ENCODE measurements around the gene CACNA2D4. TPM values are rescaled to one million over a fixed set of nuclear protein-coding genes. Genes with fewer than 3 reads are reported as not detected.

The CACNA2D4 gene
- total RNA-seq, 1 donor from 2014 or later, result not detected

GRCh38 chr12:1839464-1839863 is 79.0 kb downstream of the CACNA2D4 start:
- Mint-ChIP-seq H3K36me3 (ENCODE audit: unreplicated experiment) (no peaks in the 10 kb centered on the region), H3K9me3 (ENCODE audit: unreplicated experiment) (no peaks in the 10 kb centered on the region), H3K27me3 (ENCODE audit: unreplicated experiment) (peaks cover 7% of the 10 kb centered on the region), H3K4me1 (ENCODE audit: unreplicated experiment) (peaks cover 32% of the 10 kb centered on the region), H3K4me3 (ENCODE audit: unreplicated experiment) (no peak overlapping the region), H3K27ac (ENCODE audit: unreplicated experiment) (no peak overlapping the region)
- DNase-seq (ENCODE audit: extremely low spot score, unreplicated experiment), result no peak
- TF ChIP-seq, protein P1, sequence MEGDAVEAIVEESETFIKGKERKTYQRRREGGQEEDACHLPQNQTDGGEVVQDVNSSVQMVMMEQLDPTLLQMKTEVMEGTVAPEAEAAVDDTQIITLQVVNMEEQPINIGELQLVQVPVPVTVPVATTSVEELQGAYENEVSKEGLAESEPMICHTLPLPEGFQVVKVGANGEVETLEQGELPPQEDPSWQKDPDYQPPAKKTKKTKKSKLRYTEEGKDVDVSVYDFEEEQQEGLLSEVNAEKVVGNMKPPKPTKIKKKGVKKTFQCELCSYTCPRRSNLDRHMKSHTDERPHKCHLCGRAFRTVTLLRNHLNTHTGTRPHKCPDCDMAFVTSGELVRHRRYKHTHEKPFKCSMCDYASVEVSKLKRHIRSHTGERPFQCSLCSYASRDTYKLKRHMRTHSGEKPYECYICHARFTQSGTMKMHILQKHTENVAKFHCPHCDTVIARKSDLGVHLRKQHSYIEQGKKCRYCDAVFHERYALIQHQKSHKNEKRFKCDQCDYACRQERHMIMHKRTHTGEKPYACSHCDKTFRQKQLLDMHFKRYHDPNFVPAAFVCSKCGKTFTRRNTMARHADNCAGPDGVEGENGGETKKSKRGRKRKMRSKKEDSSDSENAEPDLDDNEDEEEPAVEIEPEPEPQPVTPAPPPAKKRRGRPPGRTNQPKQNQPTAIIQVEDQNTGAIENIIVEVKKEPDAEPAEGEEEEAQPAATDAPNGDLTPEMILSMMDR (IDR thresholded peaks at IDR 0.05), result no peak

- Mint-ChIP-seq H3K4me1 (ENCODE audit: unreplicated experiment) (peaks cover 27% of the 10 kb centered on the region), H3K9me3 (ENCODE audit: unreplicated experiment) (no peaks in the 10 kb centered on the region), H3K36me3 (ENCODE audit: unreplicated experiment) (no peaks in the 10 kb centered on the region), H3K4me3 (ENCODE audit: unreplicated experiment) (no peak overlapping the region), H3K27me3 (ENCODE audit: unreplicated experiment) (peaks cover 5% of the 10 kb centered on the region), H3K27ac (ENCODE audit: unreplicated experiment) (no peak overlapping the region)
- TF ChIP-seq, protein P1 (IDR thresholded peaks at IDR 0.05), result no peak
- DNase-seq (ENCODE audit: extremely low spot score, unreplicated experiment), result no peak
Observed at GRCh38 chr12:1838994-1839365, 79.5 kb downstream of the CACNA2D4 start.

GRCh38 chr12:1838205-1838993 is 80.1 kb downstream of the CACNA2D4 start:
- Mint-ChIP-seq H3K27me3 (ENCODE audit: unreplicated experiment) (peaks cover 8% of the 10 kb centered on the region), H3K4me3 (ENCODE audit: unreplicated experiment) (no peak overlapping the region), H3K36me3 (ENCODE audit: unreplicated experiment) (no peaks in the 10 kb centered on the region), H3K4me1 (ENCODE audit: unreplicated experiment) (peaks cover 25% of the 10 kb centered on the region), H3K9me3 (ENCODE audit: unreplicated experiment) (no peaks in the 10 kb centered on the region), H3K27ac (ENCODE audit: unreplicated experiment) (peak overlapping the region; percentile 64)
- TF ChIP-seq, protein P1 (IDR thresholded peaks at IDR 0.05), result no peak
- no peak for DNase-seq (ENCODE audit: extremely low spot score, unreplicated experiment)

GRCh38 chr12:1837541-1838204 is 80.8 kb downstream of the CACNA2D4 start:
- DNase-seq (ENCODE audit: extremely low spot score, unreplicated experiment), result no peak
- H3K9me3 Mint-ChIP-seq (ENCODE audit: unreplicated experiment), result no peaks in the 10 kb centered on the region
- H3K36me3 Mint-ChIP-seq (ENCODE audit: unreplicated experiment), result no peaks in the 10 kb centered on the region
- H3K4me3 Mint-ChIP-seq (ENCODE audit: unreplicated experiment), result no peak overlapping the region
- peaks cover 25% of the 10 kb centered on the region for H3K4me1 Mint-ChIP-seq (ENCODE audit: unreplicated experiment)
- TF ChIP-seq, protein P1 (IDR thresholded peaks at IDR 0.05), result no peak
- peak overlapping the region; percentile 64 for H3K27ac Mint-ChIP-seq (ENCODE audit: unreplicated experiment)
- H3K27me3 Mint-ChIP-seq (ENCODE audit: unreplicated experiment), result peaks cover 15% of the 10 kb centered on the region

GRCh38 chr12:1836854-1837421 is 81.5 kb downstream of the CACNA2D4 start:
- H3K27ac Mint-ChIP-seq (ENCODE audit: unreplicated experiment), result peak overlapping the region; percentile 44
- H3K27me3 Mint-ChIP-seq (ENCODE audit: unreplicated experiment), result peaks cover 15% of the 10 kb centered on the region
- TF ChIP-seq, protein P1 (IDR thresholded peaks at IDR 0.05), result no peak
- no peaks in the 10 kb centered on the region for H3K36me3 Mint-ChIP-seq (ENCODE audit: unreplicated experiment)
- H3K4me1 Mint-ChIP-seq (ENCODE audit: unreplicated experiment), result peaks cover 25% of the 10 kb centered on the region
- DNase-seq (ENCODE audit: extremely low spot score, unreplicated experiment), result no peak
- H3K4me3 Mint-ChIP-seq (ENCODE audit: unreplicated experiment), result no peak overlapping the region
- no peaks in the 10 kb centered on the region for H3K9me3 Mint-ChIP-seq (ENCODE audit: unreplicated experiment)

Data from osteocyte (in vitro differentiated cells).